Stimulated activated CD4-positive, alpha-beta T cell treated with anti-CD3 and anti-CD28 coated beads, Interleukin-2, amount 100 ng/mL, for 48 hours (primary cell): Measurements from ENCODE around the gene MEGF6.

Experiments
- DNase-seq, 2 donors: peaks; one replicate each; pipeline ENCODE4 v3.0.0-alpha.2; 2020

The MEGF6 gene

GRCh38 chr1:3464649-3465025, 146.7 kb downstream of the MEGF6 start:
- no peak for DNase-seq

GRCh38 chr1:3463891-3464648, 147.2 kb downstream of the MEGF6 start:
- no peak for DNase-seq

GRCh38 chr1:3463408-3463863, 147.9 kb downstream of the MEGF6 start:
- no peak for DNase-seq

GRCh38 chr1:3463013-3463385, 148.3 kb downstream of the MEGF6 start:
- DNase-seq: no peak

GRCh38 chr1:3462356-3463012, 148.8 kb downstream of the MEGF6 start:
- no peak for DNase-seq

GRCh38 chr1:3461934-3462275, 149.4 kb downstream of the MEGF6 start:
- no peak for DNase-seq

GRCh38 chr1:3461238-3461933, 149.9 kb downstream of the MEGF6 start:
- no peak for DNase-seq

- DNase-seq: no peak
Observed at GRCh38 chr1:3460672-3461131, 150.6 kb downstream of the MEGF6 start.

GRCh38 chr1:3459940-3460671, 151.2 kb downstream of the MEGF6 start:
- no peak for DNase-seq

- DNase-seq: no peak
Observed at GRCh38 chr1:3459051-3459908, 152.0 kb downstream of the MEGF6 start.

- DNase-seq: no peak
Observed at GRCh38 chr1:3457910-3458883, 153.1 kb downstream of the MEGF6 start.

- no peak for DNase-seq
Observed at GRCh38 chr1:3456964-3457909, 154.1 kb downstream of the MEGF6 start.

- DNase-seq: no peak
Observed at GRCh38 chr1:3456449-3456963, 154.8 kb downstream of the MEGF6 start.

GRCh38 chr1:3455670-3456448, 155.4 kb downstream of the MEGF6 start:
- DNase-seq: no peak

GRCh38 chr1:3454811-3455618, 156.3 kb downstream of the MEGF6 start:
- no peak for DNase-seq

GRCh38 chr1:3453891-3454810, 157.2 kb downstream of the MEGF6 start, which contains the start of gene ARHGEF16:
Gene ARHGEF16, plus strand, starts transcription at chr1:3454665. Its CDS starts 8,420 bp downstream, at chr1:3463085.
- peak in 1 of 2 donors; percentile 12 for DNase-seq
